DND-41 (cell line): ENCODE measurements around the gene GPC6.

Source experiments
- EZH2 ChIP-seq: IDR thresholded peaks from 3 replicates; pipeline ENCODE4 v1.6.1; 2012; ENCODE audit warnings: borderline replicate concordance, low read depth, mild to moderate bottlenecking, moderate library complexity, low read length, inconsistent platforms; ENCODE audit not compliant: severe bottlenecking
- TF ChIP-seq, protein P1 (sequence below): IDR thresholded peaks from 2 replicates; pipeline ENCODE4 v1.5.1; 2012; ENCODE audit warnings: borderline replicate concordance, low read length, moderate library complexity, mild to moderate bottlenecking; ENCODE audit not compliant: poor library complexity, severe bottlenecking; ENCODE audit errors: extremely low read depth

- TF ChIP-seq, protein P1, sequence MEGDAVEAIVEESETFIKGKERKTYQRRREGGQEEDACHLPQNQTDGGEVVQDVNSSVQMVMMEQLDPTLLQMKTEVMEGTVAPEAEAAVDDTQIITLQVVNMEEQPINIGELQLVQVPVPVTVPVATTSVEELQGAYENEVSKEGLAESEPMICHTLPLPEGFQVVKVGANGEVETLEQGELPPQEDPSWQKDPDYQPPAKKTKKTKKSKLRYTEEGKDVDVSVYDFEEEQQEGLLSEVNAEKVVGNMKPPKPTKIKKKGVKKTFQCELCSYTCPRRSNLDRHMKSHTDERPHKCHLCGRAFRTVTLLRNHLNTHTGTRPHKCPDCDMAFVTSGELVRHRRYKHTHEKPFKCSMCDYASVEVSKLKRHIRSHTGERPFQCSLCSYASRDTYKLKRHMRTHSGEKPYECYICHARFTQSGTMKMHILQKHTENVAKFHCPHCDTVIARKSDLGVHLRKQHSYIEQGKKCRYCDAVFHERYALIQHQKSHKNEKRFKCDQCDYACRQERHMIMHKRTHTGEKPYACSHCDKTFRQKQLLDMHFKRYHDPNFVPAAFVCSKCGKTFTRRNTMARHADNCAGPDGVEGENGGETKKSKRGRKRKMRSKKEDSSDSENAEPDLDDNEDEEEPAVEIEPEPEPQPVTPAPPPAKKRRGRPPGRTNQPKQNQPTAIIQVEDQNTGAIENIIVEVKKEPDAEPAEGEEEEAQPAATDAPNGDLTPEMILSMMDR: no peak
- TF ChIP-seq EZH2: no peak
Observed at GRCh38 chr13:93228643-93228937, 2.0 kb downstream of the GPC6 start.
